HG02763 (cell line): ENCODE data around the gene CACNA2D3.

Experiments
- ATAC-seq: cut with Tn5 transposase; IDR thresholded peaks from one replicate; pipeline ENCODE4 v1.9.1; 2021; ENCODE audit warnings: mild to moderate bottlenecking, moderate library complexity; ENCODE audit not compliant: unreplicated experiment

Gene CACNA2D3

GRCh38 chr3:54126551-54126950 lies 4.2 kb downstream of the CACNA2D3 start:
- ATAC-seq, result no peak

DNA sequence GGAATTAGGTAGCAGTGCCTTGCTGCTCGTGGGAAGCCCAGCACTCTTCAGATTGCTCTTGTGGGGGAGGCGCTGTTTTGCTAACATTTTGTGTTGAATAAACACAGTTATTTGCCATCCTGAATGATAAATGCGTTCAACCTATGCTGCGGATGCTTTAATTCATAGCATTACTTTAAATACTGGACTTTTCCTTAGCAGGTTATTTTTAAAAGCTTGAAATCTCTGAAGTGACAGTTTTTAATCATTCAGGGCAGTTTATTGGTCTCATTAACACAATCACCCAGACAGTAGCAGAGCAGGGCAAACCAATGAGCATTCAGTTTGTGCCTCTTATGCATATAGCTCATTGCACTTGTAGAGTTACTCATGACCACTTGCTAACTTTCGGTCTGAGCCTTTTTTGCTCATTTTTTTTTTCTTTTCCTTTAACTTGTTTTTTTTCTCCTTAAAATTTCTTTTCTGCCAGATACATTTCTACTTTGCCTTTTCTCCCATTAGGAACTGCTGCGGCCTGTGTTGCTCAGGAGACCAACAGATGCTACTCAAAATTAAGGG lies 5.2 kb downstream of the CACNA2D3 start:
- ATAC-seq, result no peak

DNA sequence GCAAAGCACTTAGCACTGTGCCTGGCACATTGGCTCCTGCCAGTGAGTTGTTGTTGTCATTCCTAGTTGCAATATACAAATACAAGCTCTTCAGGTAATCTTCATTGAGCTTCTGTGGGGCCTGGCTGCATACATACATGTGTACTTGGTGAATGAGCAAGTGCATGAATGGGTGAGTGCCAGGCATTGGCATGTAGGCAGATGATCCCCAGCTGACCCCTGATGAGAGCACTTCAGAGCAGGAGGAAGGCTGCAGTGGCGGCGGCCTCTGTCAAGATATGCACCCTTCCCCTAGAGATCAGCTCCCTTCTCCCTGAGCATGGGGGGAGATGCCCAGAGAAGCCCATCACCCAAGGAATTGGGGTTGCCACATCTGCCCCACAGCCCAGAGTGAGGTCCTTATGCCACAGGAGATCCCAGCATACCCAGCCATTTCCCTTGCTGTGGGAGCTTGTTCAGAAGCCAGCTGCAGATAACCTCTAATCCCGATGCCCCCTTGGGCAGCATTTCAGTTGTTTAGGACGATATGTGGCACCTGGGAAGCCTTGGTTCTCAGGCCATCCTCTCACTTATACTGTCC lies 8.8 kb downstream of the CACNA2D3 start:
- ATAC-seq, result no peak

DNA sequence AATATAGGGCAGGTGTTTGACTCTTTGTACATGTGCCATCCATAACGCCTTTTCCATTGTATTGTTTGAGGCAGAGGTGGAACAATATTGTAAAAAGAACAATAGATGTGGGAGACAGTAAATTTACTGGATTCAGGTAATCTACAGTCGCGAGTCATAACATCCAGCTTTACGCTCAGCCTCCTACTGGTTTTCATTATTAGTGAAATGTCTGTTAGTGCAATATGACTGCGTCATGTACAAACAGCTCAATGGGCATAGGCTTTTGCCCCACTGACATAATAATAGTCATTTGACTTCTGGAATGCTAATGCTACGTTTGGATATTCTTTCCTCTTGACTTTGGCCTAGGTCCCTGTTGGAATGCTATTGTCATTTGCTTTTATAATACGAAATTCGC lies 9.5 kb downstream of the CACNA2D3 start:
- ATAC-seq, result no peak

- ATAC-seq, result no peak
These were observed 10.3 kb downstream of the CACNA2D3 start for GRCh38 chr3:54132685-54133084.

DNA sequence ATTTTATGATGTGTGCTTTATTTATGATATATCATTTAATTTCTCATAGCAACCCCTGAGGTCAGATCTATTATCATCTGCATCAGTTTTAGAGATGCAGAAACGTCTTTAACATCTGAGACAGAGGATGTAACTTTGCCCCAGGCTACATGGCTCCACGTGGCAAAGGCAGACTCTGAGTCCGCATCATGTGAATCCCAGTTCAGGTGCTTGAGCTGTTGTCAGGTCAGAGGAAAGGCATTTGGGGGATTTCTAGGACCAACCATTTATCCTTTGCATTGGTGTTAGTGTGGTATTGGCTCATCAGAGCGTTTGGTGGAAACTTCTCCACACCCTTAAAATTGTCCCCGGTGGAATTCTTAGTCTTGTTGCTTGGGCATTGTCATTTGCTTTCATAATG lies 10.8 kb downstream of the CACNA2D3 start:
- ATAC-seq, result no peak

DNA sequence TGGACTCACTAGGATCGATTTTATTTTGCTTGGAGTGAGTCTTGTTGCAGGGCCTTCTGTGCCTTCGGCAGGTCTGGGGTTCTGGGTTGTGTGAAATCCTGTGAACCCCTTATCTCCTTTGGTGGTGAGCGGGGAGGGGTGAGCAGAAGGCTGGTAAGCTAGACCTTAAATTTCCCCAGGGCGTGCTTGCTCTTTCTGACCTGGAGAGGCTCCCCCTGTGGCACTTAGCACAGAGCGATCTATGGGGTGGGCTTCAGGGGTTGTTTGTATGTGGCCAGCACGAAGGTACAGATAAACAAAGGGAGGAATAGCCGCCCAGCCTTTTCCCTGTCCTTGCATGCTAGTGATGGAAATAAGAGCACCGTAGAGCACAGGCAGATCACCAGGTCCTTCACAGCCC lies 11.8 kb downstream of the CACNA2D3 start:
- no peak for ATAC-seq

- ATAC-seq, result no peak
These were observed 12.4 kb downstream of the CACNA2D3 start for GRCh38 chr3:54134713-54135112.

- ATAC-seq, result no peak
These were observed 15.0 kb downstream of the CACNA2D3 start for GRCh38 chr3:54137311-54137710.

GRCh38 chr3:54138937-54139547 lies 16.7 kb downstream of the CACNA2D3 start:
- ATAC-seq, result no peak

DNA sequence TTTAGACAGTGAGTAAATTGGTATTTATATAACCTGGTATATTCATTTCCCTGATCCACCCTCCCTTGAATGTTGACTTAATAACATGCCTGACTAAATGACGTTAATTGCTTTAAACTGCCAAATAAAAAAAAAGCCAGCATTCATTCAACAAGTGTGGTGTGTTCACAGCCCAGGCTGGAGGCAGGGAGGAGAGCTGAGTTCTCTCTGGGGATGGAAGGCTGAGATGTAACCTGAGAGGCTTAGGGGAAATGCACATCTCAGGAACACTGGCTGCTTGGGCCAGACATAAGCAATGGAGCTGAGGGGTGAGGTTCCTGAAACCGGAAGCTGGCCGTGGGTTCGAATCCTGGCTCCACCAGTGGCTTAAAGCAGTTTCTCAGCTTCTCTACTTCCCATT lies 17.3 kb downstream of the CACNA2D3 start:
- ATAC-seq, result no peak

GRCh38 chr3:54144284-54144683 lies 21.9 kb downstream of the CACNA2D3 start:
- ATAC-seq, result no peak

DNA sequence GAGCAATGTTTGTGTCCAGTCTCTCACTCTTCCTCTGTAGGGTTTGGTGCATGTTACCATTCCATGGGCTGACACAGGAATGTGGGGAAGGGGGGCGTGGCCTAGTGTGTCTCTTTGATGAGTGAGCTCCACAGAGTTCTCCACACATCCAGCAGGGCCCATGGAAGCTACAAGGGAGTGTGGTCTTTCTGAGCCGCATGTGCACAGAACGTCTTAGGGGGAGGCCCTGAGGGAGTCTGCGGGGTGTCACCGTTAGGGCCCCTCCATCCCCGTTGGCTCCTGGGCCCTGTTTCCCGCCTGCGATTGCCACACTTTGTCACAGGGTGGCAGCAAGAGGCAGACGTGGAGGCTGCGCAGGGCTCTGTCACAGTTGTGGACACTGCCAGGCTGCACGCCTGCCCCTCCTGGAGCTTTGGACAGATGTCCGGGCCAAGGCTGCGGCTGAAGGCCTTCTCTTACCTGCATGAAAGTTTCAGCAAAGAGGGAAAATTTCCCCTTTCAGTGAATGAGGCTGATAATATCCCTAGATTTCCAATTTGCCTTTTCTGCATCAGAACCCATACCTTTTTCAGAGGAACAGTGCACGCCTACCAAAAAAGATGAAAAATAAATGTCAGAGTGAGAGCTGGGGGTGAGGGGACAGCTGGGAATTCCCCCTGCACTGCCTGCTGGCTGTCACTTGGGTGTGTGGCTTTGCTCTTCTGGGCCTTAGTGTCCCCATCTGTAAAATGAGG lies 24.3 kb downstream of the CACNA2D3 start:
- no peak for ATAC-seq

DNA sequence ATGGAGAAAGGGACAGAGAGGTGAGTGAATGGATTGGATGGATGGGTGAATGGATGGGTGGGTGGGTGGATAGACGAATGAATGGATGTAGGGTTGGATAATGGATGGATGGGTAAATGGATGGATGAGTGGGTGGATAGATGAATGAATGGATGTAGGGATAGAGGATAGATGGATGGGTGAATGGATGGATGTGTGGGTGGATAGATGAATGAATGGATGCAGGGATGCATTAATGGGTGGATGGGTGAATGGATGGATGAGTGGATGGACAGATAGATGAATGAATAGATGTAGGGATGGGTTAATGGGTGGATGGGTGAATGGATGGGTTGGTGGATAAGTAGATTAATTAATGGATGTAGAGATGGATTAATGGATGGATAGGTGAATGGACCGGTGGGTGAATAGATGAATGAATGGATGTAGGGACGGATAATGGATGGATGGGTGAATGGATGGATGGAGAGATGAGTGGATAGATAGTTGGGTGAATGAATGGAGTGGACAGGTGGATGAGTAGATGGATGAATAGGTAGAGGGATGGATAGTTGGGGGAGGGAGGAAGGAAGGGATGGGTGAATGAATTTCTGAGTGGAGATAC lies 28.6 kb downstream of the CACNA2D3 start:
- ATAC-seq, result no peak

DNA sequence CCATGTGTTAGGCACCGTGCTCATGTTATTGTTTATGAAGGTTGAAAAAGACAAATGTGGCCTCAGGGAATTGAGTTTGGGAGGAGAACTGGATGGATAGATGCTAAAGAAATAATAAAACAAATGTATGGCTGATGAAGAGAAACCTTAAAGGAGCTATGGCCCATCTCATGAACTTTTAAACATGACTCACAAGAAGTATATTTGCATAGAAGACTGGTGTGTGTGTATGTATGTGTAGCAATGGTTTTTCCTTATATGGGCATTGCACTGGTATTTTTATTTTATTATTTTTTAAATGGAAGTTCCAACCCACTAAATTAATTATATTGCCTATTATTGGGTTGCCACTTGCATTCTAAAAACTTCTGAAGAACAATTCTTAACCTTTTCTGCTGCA lies 31.1 kb downstream of the CACNA2D3 start:
- no peak for ATAC-seq

GRCh38 chr3:54157860-54158259 lies 35.5 kb downstream of the CACNA2D3 start:
- ATAC-seq, result no peak

DNA sequence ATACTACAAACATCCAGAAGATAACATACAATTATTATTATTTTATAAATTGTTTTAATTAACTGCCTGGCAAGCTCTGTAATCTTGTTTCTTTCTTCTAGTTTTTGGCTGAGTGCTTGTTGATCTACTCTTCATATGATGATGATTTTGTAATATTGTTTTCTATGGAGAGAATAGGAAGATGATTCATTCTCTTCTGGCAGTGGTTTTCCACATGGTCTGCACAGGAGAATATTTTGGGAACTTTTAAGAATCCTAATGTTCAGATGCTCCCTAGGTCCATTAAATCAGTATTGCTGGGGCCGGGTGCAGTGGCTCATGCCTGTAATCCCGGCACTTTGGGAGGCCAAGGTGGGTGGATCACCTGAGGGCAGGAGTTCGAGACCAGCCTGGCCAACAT lies 37.6 kb downstream of the CACNA2D3 start:
- no peak for ATAC-seq

- no peak for ATAC-seq
These were observed 41.1 kb downstream of the CACNA2D3 start for GRCh38 chr3:54163441-54163840.

GRCh38 chr3:54164192-54164975 lies 42.0 kb downstream of the CACNA2D3 start:
- no peak for ATAC-seq

DNA sequence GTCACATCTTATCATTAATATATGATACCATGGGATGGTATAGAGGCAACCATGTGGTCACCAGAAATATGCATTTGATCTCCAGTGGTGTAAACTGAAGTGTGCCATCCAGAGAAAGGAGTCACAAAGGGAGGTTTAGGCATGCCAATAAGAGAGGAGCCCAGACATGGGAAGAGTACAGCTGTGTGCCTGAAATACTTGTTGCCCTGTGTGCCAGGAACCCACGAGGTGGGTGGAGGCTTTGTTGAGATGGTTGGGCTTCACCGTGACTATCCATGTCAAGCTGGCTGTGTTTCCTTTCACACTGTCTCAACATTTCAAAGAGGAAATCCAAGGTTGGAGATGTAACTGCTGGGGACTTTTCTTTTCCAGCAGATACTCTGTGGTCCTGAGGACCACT lies 43.5 kb downstream of the CACNA2D3 start:
- ATAC-seq, result no peak

DNA sequence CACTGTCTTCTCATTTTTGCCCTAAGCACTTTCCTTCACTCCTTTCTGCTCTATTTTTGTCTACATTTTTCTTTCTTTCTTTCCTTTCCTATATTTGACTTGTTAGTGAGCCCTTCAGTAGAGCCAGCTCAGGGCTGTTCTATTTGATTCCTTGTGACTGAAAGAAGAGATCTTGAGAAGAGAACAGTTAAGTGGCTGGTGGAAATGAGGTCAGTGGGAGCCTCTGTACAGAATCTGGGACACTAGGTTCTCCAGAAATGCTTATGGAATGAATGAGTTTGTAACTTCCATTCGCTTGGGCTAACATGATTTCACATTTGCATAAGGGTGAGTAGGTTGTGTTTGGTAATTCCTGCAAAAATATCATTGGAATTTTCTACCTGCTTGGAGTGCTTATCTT lies 45.6 kb downstream of the CACNA2D3 start:
- ATAC-seq, result no peak
